ENCODE data around the gene BRINP1. TPM values are rescaled to one million over a fixed set of nuclear protein-coding genes. Genes with fewer than 3 reads are reported as not detected.

Gene BRINP1
- total RNA-seq, 1 experiment from 2014 or later: not detected

- ChIA-PET POLR2A (ENCODE audit: low non-redundant PET) (no interaction called here), CTCF (no interaction called here)
- H3K27me3 ChIP-seq (replicated peaks; ENCODE audit: insufficient read depth, low read depth, low read length, poor library complexity): no peaks in the 10 kb centered on the region
- intact Hi-C loops (cut with micrococcal nuclease; ENCODE audit: unreplicated experiment): no loop called here
- no peaks in the 10 kb centered on the region for H3K4me1 ChIP-seq (ENCODE audit: insufficient read depth, low read length, poor library complexity, severe bottlenecking)
- TF ChIP-seq CTCF (conservative IDR thresholded peaks at IDR 0.05; ENCODE audit: low read depth, low read length) (no peak), EZH2 (IDR thresholded peaks at IDR 0.05; ENCODE audit: borderline replicate concordance, low read depth, low read length, poor library complexity, severe bottlenecking) (no peak)
- no TSS peak for BruUV-seq (replicated peaks)
- H3K27ac ChIP-seq (ENCODE audit: low read depth, low read length, poor library complexity, severe bottlenecking): no peak overlapping the region
- no peaks in the 10 kb centered on the region for H3K36me3 ChIP-seq (ENCODE audit: insufficient read depth, low read length, poor library complexity, severe bottlenecking)
- H3K4me3 ChIP-seq (ENCODE audit: low read depth, low read length, poor library complexity, severe bottlenecking): no peak overlapping the region
- H3K9me3 ChIP-seq (ENCODE audit: low read depth, low read length, poor library complexity, severe bottlenecking): no peaks in the 10 kb centered on the region
- DNase-seq (ENCODE audit: low spot score): no peak
These were observed 231.8 kb downstream of the BRINP1 start for GRCh38 chr9:119137479-119137878.

GRCh38 chr9:119126040-119126439, 243.2 kb downstream of the BRINP1 start:
- BruUV-seq (replicated peaks): no TSS peak
- H3K4me3 ChIP-seq (ENCODE audit: low read depth, low read length, poor library complexity, severe bottlenecking): no peak overlapping the region

GRCh38 chr9:119121899-119122298, 247.3 kb downstream of the BRINP1 start:
- Histone ChIP-seq H3K27me3 (replicated peaks; ENCODE audit: insufficient read depth, low read depth, low read length, poor library complexity) (no peaks in the 10 kb centered on the region), H3K9me3 (ENCODE audit: low read depth, low read length, poor library complexity, severe bottlenecking) (peaks cover 4% of the 10 kb centered on the region), H3K4me3 (ENCODE audit: low read depth, low read length, poor library complexity, severe bottlenecking) (no peak overlapping the region), H3K27ac (ENCODE audit: low read depth, low read length, poor library complexity, severe bottlenecking) (no peak overlapping the region), H3K4me1 (ENCODE audit: insufficient read depth, low read length, poor library complexity, severe bottlenecking) (no peaks in the 10 kb centered on the region), H3K36me3 (ENCODE audit: insufficient read depth, low read length, poor library complexity, severe bottlenecking) (no peaks in the 10 kb centered on the region)
- no TSS peak for BruUV-seq (replicated peaks)
- ChIA-PET POLR2A (ENCODE audit: low non-redundant PET) (no interaction called here), CTCF (no interaction called here)
- no peak for DNase-seq (ENCODE audit: low spot score)
- intact Hi-C loops (cut with micrococcal nuclease; ENCODE audit: unreplicated experiment): no loop called here
- TF ChIP-seq CTCF (conservative IDR thresholded peaks at IDR 0.05; ENCODE audit: low read depth, low read length) (no peak), EZH2 (IDR thresholded peaks at IDR 0.05; ENCODE audit: borderline replicate concordance, low read depth, low read length, poor library complexity, severe bottlenecking) (no peak)

More at GRCh38 chr9:119126040-119126439, 243.2 kb downstream of the BRINP1 start:
- H3K4me1 ChIP-seq (ENCODE audit: insufficient read depth, low read length, poor library complexity, severe bottlenecking): no peaks in the 10 kb centered on the region
- H3K9me3 ChIP-seq (ENCODE audit: low read depth, low read length, poor library complexity, severe bottlenecking): no peaks in the 10 kb centered on the region
- POLR2A ChIA-PET (ENCODE audit: low non-redundant PET): no interaction called here
- intact Hi-C loops (cut with micrococcal nuclease; ENCODE audit: unreplicated experiment): no loop called here
- no peaks in the 10 kb centered on the region for H3K27me3 ChIP-seq (replicated peaks; ENCODE audit: insufficient read depth, low read depth, low read length, poor library complexity)
- H3K36me3 ChIP-seq (ENCODE audit: insufficient read depth, low read length, poor library complexity, severe bottlenecking): no peaks in the 10 kb centered on the region
- TF ChIP-seq CTCF (conservative IDR thresholded peaks at IDR 0.05; ENCODE audit: low read depth, low read length) (no peak), EZH2 (IDR thresholded peaks at IDR 0.05; ENCODE audit: borderline replicate concordance, low read depth, low read length, poor library complexity, severe bottlenecking) (no peak)
- CTCF ChIA-PET: no interaction called here
- DNase-seq (ENCODE audit: low spot score): no peak
- H3K27ac ChIP-seq (ENCODE audit: low read depth, low read length, poor library complexity, severe bottlenecking): no peak overlapping the region
